ENCODE data around the gene NMRK2. TPM values are rescaled to one million over a fixed set of nuclear protein-coding genes. Genes with fewer than 3 reads are reported as not detected.
A peak's percentile ranks its signal among the peaks of the same experiment; 100 is the strongest.

The NMRK2 gene
- total RNA-seq, 1 experiment from 2014 or later = 61.9 TPM

DNA sequence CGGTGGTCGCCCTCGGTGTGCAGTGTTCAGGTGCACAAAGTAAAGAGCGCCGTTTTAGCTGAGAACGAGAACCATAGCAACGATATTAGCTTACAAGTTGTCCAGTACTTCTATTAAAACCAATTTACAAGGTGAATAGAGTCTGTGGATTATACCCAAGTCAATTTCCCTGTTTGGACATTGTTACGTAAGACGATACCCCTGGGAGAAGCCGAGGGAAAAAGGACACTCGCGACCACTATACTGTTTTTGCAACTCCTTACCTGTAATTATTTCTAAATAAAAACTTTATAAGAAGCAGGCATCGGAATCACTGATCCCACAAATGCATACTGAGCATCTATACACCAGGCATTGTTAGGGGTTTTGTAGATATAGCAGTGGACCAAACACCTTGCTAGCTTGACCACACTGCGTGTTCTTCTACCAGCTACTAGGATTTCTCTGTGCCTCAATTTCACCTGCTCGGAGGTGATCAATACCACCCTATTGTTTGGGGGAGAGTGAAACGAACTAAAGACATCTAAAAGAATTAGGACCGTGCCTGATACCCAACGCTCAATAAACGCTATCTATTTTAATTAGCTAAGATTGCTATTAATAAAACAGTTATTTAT lies 52.9 kb downstream of the NMRK2 start:
- peaks cover 7% of the 10 kb centered on the region for H3K27me3 Mint-ChIP-seq (ENCODE audit: low read depth)
- TF ChIP-seq, protein P1, sequence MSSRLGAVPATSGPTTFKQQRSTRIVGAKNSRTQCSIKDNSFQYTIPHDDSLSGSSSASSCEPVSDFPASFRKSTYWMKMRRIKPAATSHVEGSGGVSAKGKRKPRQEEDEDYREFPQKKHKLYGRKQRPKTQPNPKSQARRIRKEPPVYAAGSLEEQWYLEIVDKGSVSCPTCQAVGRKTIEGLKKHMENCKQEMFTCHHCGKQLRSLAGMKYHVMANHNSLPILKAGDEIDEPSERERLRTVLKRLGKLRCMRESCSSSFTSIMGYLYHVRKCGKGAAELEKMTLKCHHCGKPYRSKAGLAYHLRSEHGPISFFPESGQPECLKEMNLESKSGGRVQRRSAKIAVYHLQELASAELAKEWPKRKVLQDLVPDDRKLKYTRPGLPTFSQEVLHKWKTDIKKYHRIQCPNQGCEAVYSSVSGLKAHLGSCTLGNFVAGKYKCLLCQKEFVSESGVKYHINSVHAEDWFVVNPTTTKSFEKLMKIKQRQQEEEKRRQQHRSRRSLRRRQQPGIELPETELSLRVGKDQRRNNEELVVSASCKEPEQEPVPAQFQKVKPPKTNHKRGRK (CRISPR knock-in tag; IDR thresholded peaks at IDR 0.05; ENCODE audit: borderline replicate concordance) = no peak
- TF ChIP-seq SMAD4 (CRISPR knock-in tag; IDR thresholded peaks at IDR 0.05) (no peak), ZNF416 (CRISPR knock-in tag; IDR thresholded peaks at IDR 0.05) (no peak), ATF2 (CRISPR knock-in tag; IDR thresholded peaks at IDR 0.05; ENCODE audit: borderline replicate concordance, low read depth) (no peak), GRHL2 (CRISPR knock-in tag; IDR thresholded peaks at IDR 0.05; ENCODE audit: insufficient replicate concordance, severe bottlenecking) (no peak), ZNF671 (CRISPR knock-in tag; IDR thresholded peaks at IDR 0.05) (no peak), NR3C1 (CRISPR knock-in tag; conservative IDR thresholded peaks at IDR 0.05; ENCODE audit: low read depth) (no peak)
- ChIA-PET CTCF (interaction anchor here (0.7 to 1.6 kb wide), 4 partner anchors 15 to 154 kb away, joined by 3 to 9 read pairs (median 4); partner anchors contain the start of genes DAPK3 and NMRK2), POLR2A (interaction anchor here (0.6 to 8.7 kb wide), 15 partner anchors 9 to 574 kb away, joined by 3 to 142 read pairs (median 4); partner anchors contain the start of genes DAPK3, MRPL54, NMRK2 and PIAS4)
- ATAC-seq = no peak
- DNase-seq (ENCODE audit: low spot score) = no peak
- peaks cover 2% of the 10 kb centered on the region for H3K9me3 Mint-ChIP-seq
- H3K4me3 Mint-ChIP-seq = peak overlapping the region; percentile 96
- H3K27ac Mint-ChIP-seq = peak overlapping the region; percentile 98; the same call in 1 of the 2 replicates
- peaks cover 45% of the 10 kb centered on the region for H3K36me3 Mint-ChIP-seq
- peaks cover 39% of the 10 kb centered on the region for H3K4me1 Mint-ChIP-seq

DNA sequence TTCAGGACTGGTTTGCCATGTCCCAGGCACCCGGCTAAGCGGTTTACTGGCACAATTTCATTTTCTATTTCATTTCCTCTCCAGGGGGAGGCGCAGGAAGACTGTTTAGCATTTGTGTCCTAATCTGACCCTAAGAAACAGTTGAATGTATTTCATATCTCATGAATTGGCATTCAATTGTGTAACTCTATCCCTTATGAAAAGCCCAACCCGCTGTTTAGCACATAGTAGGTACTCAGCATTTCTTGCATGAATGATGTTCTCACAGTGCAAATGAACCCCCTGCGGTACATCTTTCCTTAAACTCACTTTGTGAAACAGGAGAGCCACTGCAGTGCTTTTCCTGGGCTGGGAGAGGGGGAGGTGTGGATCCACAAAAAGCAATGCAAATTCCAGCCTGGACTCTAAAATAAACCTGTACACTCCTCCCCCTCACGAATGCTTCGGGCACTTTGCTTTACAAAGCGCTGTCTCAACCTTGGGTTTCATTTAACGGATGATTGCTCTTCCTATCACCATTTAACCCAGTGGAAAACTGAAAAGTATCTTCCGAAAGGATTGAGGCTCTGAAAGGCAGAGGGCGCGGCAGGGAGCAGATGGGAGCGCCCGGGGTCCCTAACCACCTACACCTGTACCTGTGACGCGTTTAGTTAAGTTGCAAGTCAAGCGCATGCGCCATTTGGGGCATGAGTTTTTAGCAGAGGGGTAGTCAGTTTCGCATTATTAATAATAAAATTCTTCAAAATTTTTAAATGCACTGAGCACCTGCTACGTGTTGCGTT lies 53.6 kb downstream of the NMRK2 start:
- CTCF ChIA-PET = interaction anchor here (1.3 to 1.6 kb wide), 4 partner anchors 15 to 222 kb away, joined by 4 to 28 read pairs (median 6); partner anchors contain the start of genes ATCAY and DAPK3
- H3K4me1 Mint-ChIP-seq = peaks cover 39% of the 10 kb centered on the region
- peak; percentile 26 for ATAC-seq
- TF ChIP-seq PREB (CRISPR knock-in tag; IDR thresholded peaks at IDR 0.05; ENCODE audit: borderline replicate concordance) (no peak), JUN (CRISPR knock-in tag; IDR thresholded peaks at IDR 0.05) (no peak), SP1 (CRISPR knock-in tag; conservative IDR thresholded peaks at IDR 0.05) (no peak), SMAD3 (CRISPR knock-in tag; IDR thresholded peaks at IDR 0.05; ENCODE audit: borderline replicate concordance) (no peak), JAZF1 (CRISPR knock-in tag; IDR thresholded peaks at IDR 0.05) (no peak), TEAD1 (CRISPR knock-in tag; IDR thresholded peaks at IDR 0.05) (no peak), ELF4 (CRISPR knock-in tag; IDR thresholded peaks at IDR 0.05; ENCODE audit: low read depth) (no peak), ETV6 (CRISPR knock-in tag; IDR thresholded peaks at IDR 0.05) (no peak), FOXJ3 (CRISPR knock-in tag; IDR thresholded peaks at IDR 0.05; ENCODE audit: borderline replicate concordance) (no peak), SMAD4 (CRISPR knock-in tag; IDR thresholded peaks at IDR 0.05) (no peak), FOXP1 (CRISPR knock-in tag; IDR thresholded peaks at IDR 0.05; ENCODE audit: borderline replicate concordance) (no peak), ESRRA (CRISPR knock-in tag; IDR thresholded peaks at IDR 0.05; ENCODE audit: borderline replicate concordance) (no peak), GTF2I (CRISPR knock-in tag; conservative IDR thresholded peaks at IDR 0.05) (no peak), NFATC4 (CRISPR knock-in tag; IDR thresholded peaks at IDR 0.05) (no peak), ZNF281 (CRISPR knock-in tag; IDR thresholded peaks at IDR 0.05) (no peak)
- TF ChIP-seq, protein P2, sequence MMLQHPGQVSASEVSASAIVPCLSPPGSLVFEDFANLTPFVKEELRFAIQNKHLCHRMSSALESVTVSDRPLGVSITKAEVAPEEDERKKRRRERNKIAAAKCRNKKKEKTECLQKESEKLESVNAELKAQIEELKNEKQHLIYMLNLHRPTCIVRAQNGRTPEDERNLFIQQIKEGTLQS (CRISPR knock-in tag; conservative IDR thresholded peaks at IDR 0.05) = no peak
- TF ChIP-seq, protein P3, sequence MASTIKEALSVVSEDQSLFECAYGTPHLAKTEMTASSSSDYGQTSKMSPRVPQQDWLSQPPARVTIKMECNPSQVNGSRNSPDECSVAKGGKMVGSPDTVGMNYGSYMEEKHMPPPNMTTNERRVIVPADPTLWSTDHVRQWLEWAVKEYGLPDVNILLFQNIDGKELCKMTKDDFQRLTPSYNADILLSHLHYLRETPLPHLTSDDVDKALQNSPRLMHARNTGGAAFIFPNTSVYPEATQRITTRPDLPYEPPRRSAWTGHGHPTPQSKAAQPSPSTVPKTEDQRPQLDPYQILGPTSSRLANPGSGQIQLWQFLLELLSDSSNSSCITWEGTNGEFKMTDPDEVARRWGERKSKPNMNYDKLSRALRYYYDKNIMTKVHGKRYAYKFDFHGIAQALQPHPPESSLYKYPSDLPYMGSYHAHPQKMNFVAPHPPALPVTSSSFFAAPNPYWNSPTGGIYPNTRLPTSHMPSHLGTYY (CRISPR knock-in tag; IDR thresholded peaks at IDR 0.05) = no peak
- TF ChIP-seq, protein P4, sequence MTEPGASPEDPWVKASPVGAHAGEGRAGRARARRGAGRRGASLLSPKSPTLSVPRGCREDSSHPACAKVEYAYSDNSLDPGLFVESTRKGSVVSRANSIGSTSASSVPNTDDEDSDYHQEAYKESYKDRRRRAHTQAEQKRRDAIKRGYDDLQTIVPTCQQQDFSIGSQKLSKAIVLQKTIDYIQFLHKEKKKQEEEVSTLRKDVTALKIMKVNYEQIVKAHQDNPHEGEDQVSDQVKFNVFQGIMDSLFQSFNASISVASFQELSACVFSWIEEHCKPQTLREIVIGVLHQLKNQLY (CRISPR knock-in tag; IDR thresholded peaks at IDR 0.05) = no peak

More for the DNA sequence above, 53.6 kb downstream of the NMRK2 start:
- H3K4me3 Mint-ChIP-seq = peak overlapping the region; percentile 96
- peaks cover 9% of the 10 kb centered on the region for H3K27me3 Mint-ChIP-seq (ENCODE audit: low read depth)
- POLR2A ChIA-PET = interaction anchor here (1.3 to 1.6 kb wide), 2 partner anchors 10 to 21 kb away, joined by 4 to 11 read pairs; partner anchors contain the start of gene PIAS4
- H3K27ac Mint-ChIP-seq = peak overlapping the region; percentile 95
- peaks cover 6% of the 10 kb centered on the region for H3K9me3 Mint-ChIP-seq
- H3K36me3 Mint-ChIP-seq = peaks cover 38% of the 10 kb centered on the region
- DNase-seq (ENCODE audit: low spot score) = peak; percentile 77
